Gastrocnemius medialis (tissue), 4 donors: ENCODE measurements around the gene CD276. TPM values are rescaled to one million over a fixed set of nuclear protein-coding genes. Genes with fewer than 3 reads are reported as not detected.

Source experiments
- ATAC-seq, 2 donors: fragments of 150-250 bp; one replicate each; pipeline ENCODE4 v1.9.1; 2016
- DNase-seq, 2 donors: peaks; one replicate each; pipeline ENCODE4 v3.0.0-alpha.2; 2019
- H3K27ac ChIP-seq, 4 donors: fragments of 200-600 bp; sonication (generic); 1 replicate in 1 of 4; 2 replicates in 3 of 4; pipeline ENCODE4 v1.5.1; 2016 to 2018; ENCODE audit warnings: mild to moderate bottlenecking in 2 of 4, moderate library complexity in 1 of 4
- H3K27me3 ChIP-seq, 3 donors: fragments of 200-600 bp; sonication (generic) in 2 of 3; 1 replicate in 1 of 3; 2 replicates in 2 of 3; pipeline versions ENCODE4 v1.5.1 to v1.6.0; 2016 to 2019; ENCODE audit warnings: mild to moderate bottlenecking in 1 of 3, moderate library complexity in 1 of 3
- H3K36me3 ChIP-seq, 2 donors: fragments of 200-600 bp; sonication (generic) in 1 of 2; one replicate each; pipeline ENCODE4 v1.5.1; 2017 to 2018
- H3K4me1 ChIP-seq, 2 donors: fragments of 200-600 bp; sonication (generic) in 1 of 2; one replicate each; pipeline ENCODE4 v1.5.1; 2016 to 2017; ENCODE audit warnings: mild to moderate bottlenecking in 2 of 2
- H3K4me3 ChIP-seq, 4 donors: fragments of 200-600 bp; sonication (generic) in 3 of 4; 1 replicate in 1 of 4; 2 replicates in 3 of 4; pipeline ENCODE4 v1.5.1; 2016 to 2019; ENCODE audit warnings: mild to moderate bottlenecking in 2 of 4
- H3K9me3 ChIP-seq, 3 donors: fragments of 200-600 bp; sonication (generic) in 2 of 3; 1 replicate in 1 of 3; 2 replicates in 2 of 3; pipeline ENCODE4 v1.5.1; 2016 to 2019
- CTCF ChIP-seq, 5 experiments: fragments of 450-650 bp in 3 of 5; fragments of 200-600 bp in 2 of 5; sonication (generic) in 2 of 5; IDR thresholded peaks in 4 of 5; conservative IDR thresholded peaks in 1 of 5; 1 replicate in 4 of 5; 2 replicates in 1 of 5; pipeline ENCODE4 v1.5.1; 2016 to 2019; ENCODE audit warnings: antibody characterized with exemption in 5 of 5, mild to moderate bottlenecking in 3 of 5, moderate library complexity in 3 of 5
- POLR2A ChIP-seq, 2 donors: fragments of 450-650 bp; IDR thresholded peaks; one replicate each; pipeline ENCODE4 v1.6.1; 2017; ENCODE audit warnings: antibody characterized with exemption in 2 of 2, mild to moderate bottlenecking in 2 of 2, moderate library complexity in 2 of 2
- in situ Hi-C, 4 donors: fragments of 200-750 bp; cut with MboI; loops; one replicate each; pipeline versions ENCODE4 v1.15.0 to v1.8.0; 2017; ENCODE audit warnings: low sequenced_read_pairs in 4 of 4
- intact Hi-C: fragments of 100-400 bp; cut with DNase I; formaldehyde crosslinking; loops from one replicate; pipeline ENCODE4 v1.15.1; 2023; ENCODE audit warnings: low total_unique reads
- total RNA-seq, 4 donors: library from RNA; depleted of rRNA; stranded (reverse); fragments of >200 nt; gene quantifications; one replicate each; pipeline versions ENCODE4 v1.1.0 to v1.2.3, GENCODE V29; 2016

CD276 gene
- total RNA-seq, 4 donors from 2014 or later: 9.6 to 21.4 (median 16.6) TPM

- Histone ChIP-seq H3K4me3 (no peak overlapping the region), H3K27me3 (peaks cover 0 to 5% (median 0%) of the 10 kb centered on the region in 3 donors), H3K9me3 (no peaks in the 10 kb centered on the region), H3K4me1 (no peaks in the 10 kb centered on the region), H3K27ac (no peak overlapping the region), H3K36me3 (no peaks in the 10 kb centered on the region)
- TF ChIP-seq CTCF (IDR thresholded peaks at IDR 0.05 in 4 of 5, conservative IDR thresholded peaks at IDR 0.05 in 1 of 5) (no peak), POLR2A (IDR thresholded peaks at IDR 0.05) (no peak)
- intact Hi-C loops: no loop called here
- ATAC-seq (no peak), DNase-seq (no peak)
- in situ Hi-C loops: no loop called here
Observed at GRCh38 chr15:73674587-73674986, 9.6 kb upstream of the CD276 start.

DNA sequence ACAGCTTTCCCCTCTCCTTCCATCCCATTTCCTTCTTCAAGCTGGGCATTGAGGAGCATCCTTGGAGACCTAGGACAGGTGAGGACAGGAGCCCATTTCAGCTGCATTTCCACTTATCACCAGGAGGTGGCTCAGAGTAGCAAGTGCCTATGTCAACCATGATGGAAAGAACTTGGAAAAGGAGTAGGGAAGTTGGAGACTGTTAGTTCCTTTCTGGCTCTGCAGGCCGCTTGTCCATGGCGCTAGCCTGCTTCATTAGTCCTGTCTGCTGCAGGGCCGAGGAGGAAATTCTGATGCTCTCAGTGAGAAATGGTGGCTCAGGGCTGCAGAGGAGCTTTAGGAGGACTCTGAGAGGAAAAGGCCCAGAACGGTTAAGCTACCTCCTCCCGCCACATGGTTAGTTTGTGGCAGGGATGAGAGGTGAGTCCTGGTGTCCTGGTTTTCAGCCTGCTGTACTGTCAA, 7.0 kb upstream of the CD276 start:
- in situ Hi-C loops (no loop called here), intact Hi-C loops (loop anchor here (1.0 kb wide), 1 partner anchor 23 kb away; no protein-coding TSS in a partner anchor)
- no peaks in the 10 kb centered on the region for H3K27me3 ChIP-seq
- H3K4me1 ChIP-seq: no peaks in the 10 kb centered on the region
- ATAC-seq (peak; percentile 88 to 89), DNase-seq (peak; percentile 48 to 68)
- H3K27ac ChIP-seq: no peak overlapping the region
- H3K4me3 ChIP-seq: no peak overlapping the region
- H3K36me3 ChIP-seq: no peaks in the 10 kb centered on the region
- no peaks in the 10 kb centered on the region for H3K9me3 ChIP-seq
- TF ChIP-seq CTCF (IDR thresholded peaks at IDR 0.05 in 4 of 5, conservative IDR thresholded peaks at IDR 0.05 in 1 of 5): peak; percentile 86 to 92 (median 88)
- TF ChIP-seq POLR2A (IDR thresholded peaks at IDR 0.05): no peak

GRCh38 chr15:73677733-73678132, 6.5 kb upstream of the CD276 start:
- intact Hi-C loops (loop anchor here (1.0 kb wide), 1 partner anchor 23 kb away; no protein-coding TSS in a partner anchor), in situ Hi-C loops (no loop called here)
- no peak for DNase-seq
- Histone ChIP-seq H3K27me3 (no peaks in the 10 kb centered on the region), H3K4me1 (no peaks in the 10 kb centered on the region), H3K9me3 (no peaks in the 10 kb centered on the region), H3K27ac (no peak overlapping the region), H3K4me3 (no peak overlapping the region), H3K36me3 (no peaks in the 10 kb centered on the region)
- TF ChIP-seq CTCF (IDR thresholded peaks at IDR 0.05 in 4 of 5, conservative IDR thresholded peaks at IDR 0.05 in 1 of 5) (no peak), POLR2A (IDR thresholded peaks at IDR 0.05) (no peak)
- ATAC-seq: no peak

DNA sequence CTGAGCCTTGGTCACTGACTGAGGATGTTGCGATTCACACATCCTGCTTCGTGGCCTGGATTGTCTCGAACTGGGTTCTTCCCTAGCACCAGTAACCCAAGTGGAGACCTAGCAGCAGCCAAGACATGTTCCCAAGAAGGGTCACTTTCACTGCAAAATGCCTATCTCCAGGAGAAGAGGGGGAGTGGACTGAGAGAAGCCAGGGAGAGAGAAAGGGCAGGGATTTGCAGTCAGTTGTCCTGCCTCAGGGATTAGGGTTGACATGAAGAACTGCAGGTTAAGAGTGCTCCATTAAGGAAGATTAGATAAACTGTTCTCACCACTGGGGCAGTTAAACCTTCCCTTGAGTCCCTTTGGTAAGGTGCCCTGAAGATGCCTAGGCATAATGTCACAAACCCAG, 5.7 kb upstream of the CD276 start:
- H3K36me3 ChIP-seq: no peaks in the 10 kb centered on the region
- H3K27ac ChIP-seq: no peak overlapping the region
- no peaks in the 10 kb centered on the region for H3K27me3 ChIP-seq
- H3K4me3 ChIP-seq: no peak overlapping the region
- TF ChIP-seq CTCF (IDR thresholded peaks at IDR 0.05 in 4 of 5, conservative IDR thresholded peaks at IDR 0.05 in 1 of 5) (no peak), POLR2A (IDR thresholded peaks at IDR 0.05) (no peak)
- in situ Hi-C loops (no loop called here), intact Hi-C loops (no loop called here)
- ATAC-seq (no peak), DNase-seq (no peak)
- peaks cover 0 to 2% of the 10 kb centered on the region in 2 donors for H3K4me1 ChIP-seq
- H3K9me3 ChIP-seq: no peaks in the 10 kb centered on the region

DNA sequence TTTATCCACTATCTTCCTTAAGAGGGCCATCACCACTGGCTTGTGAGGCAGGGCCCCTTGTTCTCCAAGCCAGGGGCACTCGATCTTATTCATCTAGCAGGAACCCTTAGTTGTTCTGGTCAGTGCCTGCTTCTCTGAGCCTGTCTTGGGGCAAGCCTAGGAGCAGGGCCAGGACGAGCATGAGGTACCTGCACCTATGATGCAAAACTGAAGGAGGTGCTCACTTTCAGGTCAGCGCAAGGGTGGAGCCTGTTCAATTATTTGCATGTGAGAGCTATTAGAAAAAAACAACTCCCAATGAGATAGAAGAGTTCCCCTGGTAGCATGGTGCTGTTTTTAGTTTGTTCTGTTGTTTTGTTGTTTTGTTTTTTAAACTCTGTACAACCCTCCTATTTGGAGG, 5.0 kb upstream of the CD276 start:
- H3K4me3 ChIP-seq: no peak overlapping the region
- H3K27me3 ChIP-seq: no peaks in the 10 kb centered on the region
- in situ Hi-C loops: no loop called here
- H3K4me1 ChIP-seq: peaks cover 0 to 6% of the 10 kb centered on the region in 2 donors
- ATAC-seq: no peak
- TF ChIP-seq POLR2A (IDR thresholded peaks at IDR 0.05): no peak
- TF ChIP-seq CTCF (IDR thresholded peaks at IDR 0.05 in 4 of 5, conservative IDR thresholded peaks at IDR 0.05 in 1 of 5): no peak
- no peak for DNase-seq
- no peaks in the 10 kb centered on the region for H3K9me3 ChIP-seq
- no peak overlapping the region for H3K27ac ChIP-seq
- H3K36me3 ChIP-seq: no peaks in the 10 kb centered on the region
- intact Hi-C loops: no loop called here
